ENCODE results near the gene CRYBA2.

CRYBA2 gene

GRCh38 chr2:218952160-218952559 lies 41.1 kb downstream of the CRYBA2 start:
- no peak for DNase-seq

GRCh38 chr2:218946621-218947020 lies 46.6 kb downstream of the CRYBA2 start:
- DNase-seq, result no peak

- DNase-seq, result no peak
Measured at GRCh38 chr2:218944759-218945404, 48.3 kb downstream of the CRYBA2 start.

Data from inflammatory macrophage treated with lipopolysaccharide for 4 hours (primary cell).